Activated CD8-positive, alpha-beta memory T cell treated with anti-CD3 and anti-CD28 coated beads, Interleukin-2, amount 50 U/mL, for 24 hours (primary cell): ENCODE measurements around the gene FGD2.
A peak's percentile ranks its signal among the peaks of the same experiment; 100 is the strongest.
"Not testable (repeated sequence)": the region's sequence is repeated elsewhere in the genome, so short reads cannot be mapped to it uniquely, and the experiment has no call there.

Source experiments
- DNase-seq: peaks from one replicate; pipeline ENCODE4 v3.0.0-alpha.2; 2020; ENCODE audit errors: extremely low read depth

FGD2 gene

DNA sequence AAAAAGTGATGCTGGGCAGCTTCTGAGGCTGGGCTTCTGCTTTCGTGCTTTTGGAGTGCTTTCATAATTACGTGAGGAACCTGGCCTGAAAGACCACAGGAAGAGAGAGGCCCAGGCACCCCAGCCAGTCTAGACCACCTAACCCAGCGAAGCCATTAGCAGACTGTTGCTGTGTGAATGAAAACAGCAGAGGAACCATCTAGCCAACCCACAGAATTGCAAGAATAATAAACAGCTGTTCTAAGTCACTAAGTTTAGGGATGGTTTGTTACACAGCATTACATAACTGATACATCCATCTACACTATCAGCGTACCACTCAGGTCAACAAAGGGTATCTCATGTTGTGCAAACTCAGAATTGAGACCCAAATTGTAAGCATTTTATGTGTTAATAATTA, 34.5 kb downstream of the FGD2 start:
- no peak for DNase-seq

DNA sequence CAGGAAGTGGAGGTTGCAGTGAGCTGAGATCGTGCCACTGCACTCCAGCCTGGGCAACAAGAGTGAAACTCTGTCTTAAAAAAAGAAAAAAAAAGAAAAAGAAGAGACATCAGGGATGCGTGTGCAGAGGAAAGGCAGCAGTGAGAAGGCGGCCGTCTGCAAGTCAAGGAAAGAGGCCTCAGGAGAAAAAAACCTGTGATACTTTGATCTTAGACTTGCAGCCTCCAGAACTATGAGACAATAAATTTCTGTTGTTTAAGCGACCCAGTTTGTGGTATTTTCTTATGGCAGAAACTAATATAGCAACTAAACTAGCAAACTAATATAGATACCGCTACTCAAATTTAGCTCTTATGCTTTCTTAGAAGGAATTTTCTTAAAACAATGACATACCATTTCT, 36.1 kb downstream of the FGD2 start:
- DNase-seq, result no peak

DNA sequence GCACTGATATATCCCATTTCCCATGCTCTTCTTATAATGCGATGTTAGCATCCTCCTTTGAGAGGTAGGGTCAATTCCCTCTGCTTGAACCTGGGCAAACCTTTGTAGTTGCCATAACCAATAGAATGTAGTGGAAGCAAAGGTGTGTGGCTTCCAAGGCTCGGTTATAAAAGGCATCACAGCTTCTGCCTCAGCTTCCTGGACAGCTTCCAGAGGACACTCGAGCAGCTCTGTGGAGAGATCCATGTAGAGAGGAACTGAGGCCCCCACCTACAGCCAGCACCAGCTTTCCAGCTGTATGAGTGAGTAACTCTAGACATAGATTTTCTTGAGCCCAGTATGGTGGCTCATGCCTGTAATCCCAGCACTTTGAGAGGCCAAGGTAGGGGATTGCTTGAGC, 36.7 kb downstream of the FGD2 start:
- no peak for DNase-seq

DNA sequence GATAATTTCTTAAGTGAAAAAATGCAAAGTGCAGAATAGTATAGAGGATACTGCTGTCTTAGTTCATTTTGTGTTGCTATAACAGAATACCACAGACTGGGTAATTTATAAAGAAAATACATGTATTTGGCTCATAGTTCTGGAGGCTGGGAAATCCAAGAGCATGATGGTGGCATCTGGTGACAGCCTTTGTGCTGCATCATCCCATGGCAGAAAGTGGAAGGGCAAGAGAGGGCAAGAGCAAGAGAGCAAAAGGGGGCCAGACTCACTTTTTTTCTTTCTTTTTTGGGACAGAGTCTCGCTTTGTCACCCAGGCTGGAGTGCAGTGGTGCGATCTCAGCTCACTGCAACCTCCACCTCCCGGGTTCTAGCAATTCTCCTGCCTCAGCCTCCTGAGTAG, 37.6 kb downstream of the FGD2 start:
- DNase-seq, result not testable (repeated sequence)

DNA sequence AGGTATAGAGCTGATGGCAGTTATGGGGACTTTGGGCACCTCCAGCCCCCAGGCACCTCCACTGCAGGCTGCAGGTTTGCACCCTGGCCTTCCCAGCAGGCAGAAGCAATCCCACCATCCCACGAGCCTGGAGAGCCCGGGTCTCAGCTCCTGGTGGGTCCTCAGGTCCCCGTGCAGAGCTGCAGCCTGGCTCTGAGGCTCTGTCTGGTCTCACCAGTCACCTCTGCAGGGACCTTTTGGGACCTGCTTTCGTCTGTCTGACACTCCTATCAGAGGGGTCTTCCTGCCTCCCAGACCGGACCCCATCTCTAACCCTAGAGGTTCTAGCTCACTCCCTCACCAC, 41.9 kb downstream of the FGD2 start:
- DNase-seq, result no peak

DNA sequence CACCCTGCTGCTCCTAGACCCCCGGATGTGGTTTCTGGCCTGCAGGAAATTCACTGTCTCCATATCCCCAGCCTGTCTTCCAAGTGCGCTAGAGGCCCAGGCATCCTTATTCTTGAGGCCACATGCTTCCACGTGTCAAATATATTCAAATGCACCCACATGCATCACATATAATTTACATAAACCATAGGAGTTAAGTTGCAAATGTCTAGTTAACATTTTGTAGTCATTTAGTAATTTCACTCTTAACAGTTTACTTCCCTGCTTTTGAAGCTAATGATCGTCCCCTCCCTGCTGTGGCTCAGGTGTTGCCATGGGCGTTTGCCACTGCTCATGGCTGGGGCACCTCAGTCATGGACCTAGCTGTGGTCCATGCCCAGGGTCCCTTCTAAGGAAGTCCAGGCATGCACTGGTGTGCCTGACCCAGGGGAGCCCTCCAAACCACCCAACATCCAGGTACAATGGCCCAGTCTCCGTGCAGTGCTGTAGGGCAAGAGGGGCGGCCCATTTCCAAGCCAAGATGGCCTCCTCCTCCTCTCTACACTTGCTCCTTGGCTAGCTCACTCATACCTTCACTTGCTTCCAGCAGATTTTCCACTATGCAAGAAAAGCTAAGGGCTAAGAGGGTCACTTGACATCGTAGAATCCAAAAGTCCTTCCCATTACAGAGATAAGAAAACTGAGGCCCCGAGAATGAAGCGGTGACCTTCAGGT, 42.4 kb downstream of the FGD2 start:
- DNase-seq, result no peak

DNA sequence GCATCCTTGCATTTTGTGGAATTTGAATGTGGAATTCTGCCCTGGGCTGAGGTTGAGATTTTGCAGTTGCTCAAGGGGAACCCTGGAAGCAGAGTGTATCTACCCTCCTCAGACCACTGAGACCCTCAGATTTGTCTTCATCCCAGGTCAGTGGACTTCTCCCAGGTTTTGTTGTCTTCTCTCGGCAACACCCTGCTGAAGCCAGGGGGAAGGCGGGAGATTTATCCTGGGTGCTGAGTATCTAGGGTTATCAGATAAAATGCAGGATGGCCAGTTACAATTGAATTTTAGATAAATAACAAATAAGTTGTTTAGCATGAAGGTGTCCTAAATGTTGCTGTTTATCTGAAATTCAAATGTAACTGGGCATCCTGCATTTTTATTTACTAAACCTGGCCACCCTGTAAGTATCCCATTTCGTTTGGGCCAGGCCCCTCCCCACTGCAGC, 43.0 kb downstream of the FGD2 start:
- no peak for DNase-seq

DNA sequence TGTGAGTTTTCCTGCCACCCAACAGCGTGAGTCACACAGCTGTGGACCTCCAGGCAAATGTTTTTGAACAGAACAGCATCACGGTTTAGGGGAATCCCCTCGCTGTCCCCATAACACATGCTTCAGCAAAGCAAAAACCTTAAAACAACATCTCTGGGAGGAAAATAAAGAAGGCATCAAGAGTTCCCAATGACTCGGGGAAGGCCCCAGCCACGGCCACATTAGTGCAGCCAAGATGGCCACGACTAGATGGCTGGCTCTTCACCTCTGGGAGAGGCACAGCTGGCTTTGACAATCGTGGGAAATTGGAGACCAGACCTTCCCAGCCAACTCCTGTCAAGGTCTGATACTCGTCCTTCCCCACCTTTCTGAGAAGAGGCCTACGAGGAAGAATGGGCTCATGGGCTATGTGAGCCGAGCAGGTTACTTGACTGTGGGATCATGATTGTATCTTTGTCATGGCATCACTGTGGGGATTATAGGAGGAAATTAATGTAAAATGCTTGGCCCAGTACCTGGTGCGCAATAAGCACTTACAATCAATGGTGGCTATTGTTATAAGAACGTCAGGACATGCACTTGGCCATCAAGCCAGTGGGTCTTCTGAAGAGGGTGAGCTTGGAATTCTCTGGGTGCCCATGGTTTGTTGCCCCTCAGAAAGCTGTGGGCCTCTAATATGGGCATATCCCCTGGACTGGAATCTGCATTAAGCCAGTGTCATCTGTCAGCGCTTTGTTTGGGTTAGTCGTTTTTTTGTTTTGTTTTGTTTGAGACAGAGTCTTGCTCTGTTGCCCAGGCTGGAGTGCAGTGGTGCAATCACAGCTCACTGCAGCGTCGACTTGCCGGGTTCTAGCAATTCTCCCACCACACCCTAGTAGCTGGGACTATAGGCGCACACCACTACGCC, 43.6 kb downstream of the FGD2 start:
- DNase-seq, result peak; percentile 54

DNA sequence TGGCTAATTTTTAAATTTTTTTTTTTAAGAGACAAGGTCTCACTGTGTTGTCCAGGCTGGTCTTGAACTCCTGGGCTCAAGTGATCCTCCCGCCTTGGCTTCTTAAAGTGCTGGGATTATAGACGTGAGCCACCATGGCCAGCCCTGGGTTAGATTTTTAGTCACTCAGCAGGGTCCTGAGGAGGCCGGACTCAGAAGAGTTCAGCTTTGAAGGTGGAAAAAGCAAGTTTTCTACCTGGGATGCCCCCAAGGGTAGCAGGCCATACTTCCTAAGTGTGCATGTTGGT, 44.2 kb downstream of the FGD2 start:
- DNase-seq, result no peak

DNA sequence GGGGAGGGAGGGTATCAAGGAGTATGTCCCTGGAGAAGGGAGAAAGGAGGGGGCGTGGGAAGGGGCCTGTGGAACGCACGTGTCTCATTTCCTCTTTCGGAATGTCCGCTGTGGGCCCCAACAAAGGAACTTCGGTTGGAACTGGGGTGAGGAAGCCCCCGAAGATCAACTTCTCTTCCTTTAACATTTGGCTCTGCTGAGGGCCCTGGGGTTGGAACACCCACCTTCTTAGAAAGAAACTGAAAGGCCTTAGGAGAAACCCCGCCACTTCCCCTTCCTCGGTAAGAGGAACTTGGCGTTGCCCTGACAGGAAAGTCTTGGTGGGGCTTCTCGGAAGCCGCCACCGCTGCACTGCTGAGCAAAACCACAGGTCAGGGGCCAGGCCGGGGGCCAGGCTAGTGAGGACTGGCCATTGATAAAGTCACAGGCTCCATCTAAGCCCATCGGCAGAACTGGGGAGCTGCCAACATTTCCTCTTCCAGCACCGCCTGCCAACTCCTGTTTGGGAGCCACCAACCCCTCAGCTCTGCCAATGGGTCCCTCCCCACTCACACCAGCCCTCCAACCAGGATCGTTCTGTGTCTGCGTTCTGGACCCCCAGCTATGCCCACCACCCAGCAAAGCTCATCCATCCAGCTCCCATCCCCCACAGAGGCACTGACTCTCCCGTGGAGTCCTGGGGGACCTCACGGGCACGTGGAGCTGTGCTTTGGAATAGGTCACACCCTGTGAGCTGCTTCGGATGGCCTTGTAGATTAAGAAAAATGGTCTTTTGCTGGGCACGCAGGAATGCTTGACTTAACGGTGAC, 44.8 kb downstream of the FGD2 start:
- peak; percentile 34 for DNase-seq

DNA sequence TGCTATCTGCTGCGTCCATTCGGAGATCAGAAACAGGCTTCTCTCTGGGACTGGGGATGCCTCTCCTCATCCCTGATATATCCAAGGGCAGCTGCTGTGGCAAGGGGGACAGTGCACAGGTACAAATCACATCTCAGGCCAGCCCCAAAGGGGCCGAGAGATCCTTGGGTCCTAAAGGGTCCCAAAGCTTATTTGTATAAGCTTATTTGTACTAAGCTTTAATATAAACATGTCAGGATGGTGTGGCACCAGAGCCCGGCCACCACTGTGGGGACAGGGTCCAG, 45.3 kb downstream of the FGD2 start:
- no peak for DNase-seq

DNA sequence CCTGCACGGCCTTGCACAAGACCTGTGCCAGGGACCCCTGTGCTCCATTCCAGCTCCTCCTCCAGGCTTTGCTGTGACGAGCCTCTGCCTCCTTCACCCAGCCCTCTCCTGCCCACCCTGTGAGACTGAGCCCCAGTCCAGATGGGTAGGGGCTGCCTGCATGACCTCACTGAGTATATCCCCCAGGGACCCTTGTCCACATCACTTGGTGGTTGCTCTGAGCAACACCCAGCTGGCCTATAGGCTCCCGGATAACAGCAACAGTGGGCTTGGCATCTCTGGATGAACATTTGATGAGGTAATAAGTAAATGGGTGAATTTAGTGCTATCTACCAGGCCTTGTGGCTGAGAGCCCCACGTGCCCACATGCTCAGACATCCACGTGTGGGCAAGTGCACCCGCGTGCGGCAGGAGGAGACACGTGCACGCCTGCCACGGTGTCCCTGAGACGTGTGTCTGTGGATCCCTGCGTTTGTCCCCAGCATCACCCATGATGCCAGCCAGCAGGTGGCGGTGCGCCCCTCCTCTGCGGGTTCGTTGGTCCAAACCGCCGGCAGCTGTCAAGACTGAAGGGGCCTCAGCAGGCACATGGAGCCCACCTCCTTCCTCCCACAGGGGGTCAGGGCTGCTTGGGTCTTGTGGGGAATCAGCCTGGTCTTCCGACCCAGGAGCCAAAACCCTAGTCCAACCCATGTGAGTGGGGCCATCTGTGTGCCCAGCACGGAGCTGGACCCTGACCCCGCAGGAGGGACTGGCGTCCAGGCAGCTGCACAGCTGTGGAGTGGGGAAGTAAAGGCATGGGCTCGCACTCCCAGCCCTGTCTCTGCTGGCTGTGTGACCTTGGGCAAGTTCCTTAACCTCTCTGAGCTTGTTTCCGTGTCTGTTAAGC, 45.9 kb downstream of the FGD2 start:
- DNase-seq, result peak; percentile 63

DNA sequence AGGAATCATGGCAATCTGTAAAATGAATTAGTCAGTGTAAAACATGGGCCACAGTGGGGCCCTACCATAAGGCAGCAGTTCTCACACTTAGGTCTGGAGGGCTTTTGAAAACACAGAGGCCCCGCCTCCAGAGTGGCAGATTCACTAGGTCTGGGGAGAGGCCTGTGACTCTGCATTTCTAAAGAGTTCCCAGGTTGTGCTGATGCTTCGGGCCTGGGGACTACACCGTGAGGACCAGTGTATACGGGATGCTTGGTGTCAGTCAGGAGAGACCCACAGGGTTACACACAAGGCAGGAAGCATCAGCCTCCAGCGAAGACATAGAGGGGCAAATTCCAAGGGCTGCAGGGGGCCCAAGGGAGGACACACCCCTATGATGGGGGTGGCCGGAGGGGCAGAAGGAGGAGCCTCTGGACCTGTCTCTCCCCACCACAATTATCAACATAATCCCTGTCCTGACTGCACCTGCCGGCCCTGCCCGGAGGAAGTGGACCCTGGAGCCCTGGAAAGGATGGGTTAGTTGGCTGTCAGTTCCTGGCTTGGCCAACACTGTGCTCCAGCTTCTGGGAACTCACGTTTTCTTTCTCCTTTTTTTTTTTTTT, 46.7 kb downstream of the FGD2 start:
- DNase-seq, result no peak

DNA sequence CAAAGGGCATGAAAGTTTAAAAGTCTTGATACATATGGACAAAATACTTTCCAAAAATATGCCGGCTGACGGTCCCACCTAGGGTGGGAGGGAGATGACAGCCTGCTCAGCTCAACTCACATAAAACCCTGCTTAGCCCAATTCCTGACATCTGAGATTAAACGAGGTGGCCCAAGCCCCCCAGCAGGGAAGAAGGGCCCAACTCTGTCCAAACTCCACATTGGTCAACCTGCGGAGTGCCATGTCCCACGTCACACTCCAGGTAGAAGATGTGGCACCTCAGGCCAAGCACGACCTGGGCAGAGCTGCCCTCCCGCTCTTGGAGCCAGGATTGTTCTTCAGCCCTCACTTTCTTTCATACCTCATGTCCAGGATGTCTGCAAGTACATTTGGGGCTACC, 48.2 kb downstream of the FGD2 start:
- no peak for DNase-seq

DNA sequence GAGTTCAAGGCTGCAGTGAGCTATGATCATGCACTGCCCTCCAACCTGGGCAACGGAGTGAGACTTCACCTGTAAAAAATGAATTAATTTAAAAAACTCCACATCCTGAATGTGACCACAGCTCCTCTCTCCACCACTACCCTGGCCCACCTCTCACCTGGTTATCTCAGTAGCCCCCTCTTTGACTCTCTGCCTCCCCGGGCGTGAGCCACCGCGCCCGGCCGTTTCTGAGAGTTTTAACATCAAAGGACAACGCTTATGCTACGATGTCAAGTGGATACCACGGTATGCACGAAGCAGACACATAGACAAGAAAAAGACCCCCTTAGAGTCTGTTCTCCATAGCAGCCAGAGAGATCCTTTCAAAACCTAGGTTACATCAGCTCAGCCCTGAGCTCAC, 48.7 kb downstream of the FGD2 start:
- no peak for DNase-seq

DNA sequence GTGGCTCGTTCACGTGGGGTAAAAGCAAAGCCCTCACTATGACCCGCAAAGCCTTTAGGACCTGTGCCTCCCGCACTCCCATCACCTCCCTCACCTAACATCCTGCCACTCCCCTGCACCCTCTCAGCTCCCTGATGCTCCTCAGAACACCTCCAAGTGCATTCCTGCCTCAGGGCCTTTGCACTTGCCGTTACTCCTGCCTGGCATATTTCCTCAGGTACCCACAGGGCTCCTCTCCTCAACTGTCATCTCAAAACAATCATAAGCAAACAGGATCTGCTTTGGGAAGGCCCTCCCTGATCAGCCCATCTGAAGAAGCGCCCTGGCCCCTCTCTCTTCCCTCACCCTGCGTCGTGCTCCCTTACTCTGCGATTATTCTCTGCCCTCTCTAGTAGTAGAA, 49.1 kb downstream of the FGD2 start:
- DNase-seq, result no peak

DNA sequence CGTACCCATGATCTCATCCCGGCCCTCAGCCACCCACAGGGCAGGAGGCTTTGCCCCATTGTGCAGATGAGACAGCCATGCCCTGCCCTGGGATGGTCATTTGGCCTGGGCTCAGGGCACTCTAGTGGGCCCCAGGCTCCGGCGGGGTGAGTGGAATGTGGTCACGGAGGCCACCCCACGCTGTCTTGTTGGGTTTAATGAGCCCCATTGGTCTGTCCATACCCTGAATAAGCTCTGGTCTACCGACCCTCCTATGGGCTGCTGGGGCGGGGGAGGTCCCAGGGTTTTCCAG, 50.6 kb downstream of the FGD2 start:
- no peak for DNase-seq

DNA sequence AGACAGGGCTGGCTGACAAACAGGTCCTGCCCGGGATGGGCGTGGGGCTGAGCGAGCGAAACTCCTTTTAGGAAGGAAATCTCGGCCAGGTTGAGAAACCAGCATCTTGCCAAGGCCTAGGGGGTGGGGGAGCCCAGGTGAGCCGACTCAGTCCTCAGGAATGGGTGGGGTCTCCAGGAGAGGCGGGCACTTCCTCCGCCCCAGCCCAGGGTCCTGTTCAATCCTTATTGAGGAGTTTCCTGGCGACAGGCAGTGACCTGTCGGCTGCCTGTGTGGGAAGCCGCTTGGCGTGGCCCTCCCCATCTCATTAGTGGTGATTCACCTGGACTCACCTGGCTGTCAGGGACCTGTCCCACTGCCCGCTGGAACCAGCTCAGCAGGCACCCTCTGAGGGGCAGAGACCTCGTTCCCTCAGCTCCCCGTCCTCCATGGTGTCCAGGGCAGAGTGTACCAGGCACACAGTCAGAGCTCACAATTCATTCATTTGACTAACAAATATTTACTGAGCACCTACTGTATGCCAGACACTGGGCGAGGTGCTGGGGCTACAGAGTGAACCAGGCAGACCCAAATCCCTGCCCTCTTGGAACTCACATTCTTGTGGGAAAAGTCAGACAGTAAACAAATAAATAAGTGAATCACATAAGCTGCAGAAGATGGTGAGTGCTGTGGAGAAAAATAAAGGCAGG, 51.1 kb downstream of the FGD2 start:
- DNase-seq, result no peak

DNA sequence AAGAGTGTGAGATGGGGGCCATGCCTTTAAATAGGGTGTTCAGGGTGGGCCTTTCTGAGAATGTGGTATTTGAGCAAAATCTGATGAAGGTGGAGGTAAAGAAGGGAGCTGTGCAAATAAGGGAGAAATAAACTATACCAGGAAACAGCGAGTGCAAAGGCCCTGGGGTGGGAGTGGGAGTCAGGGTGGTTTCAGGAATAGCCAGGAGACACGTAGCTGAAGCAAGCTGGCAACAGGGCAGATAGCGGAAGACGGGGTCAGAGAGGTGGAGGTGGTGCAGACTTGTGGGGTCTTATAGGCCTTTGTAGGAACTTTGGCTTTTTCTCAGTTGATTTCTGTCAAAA, 51.6 kb downstream of the FGD2 start:
- DNase-seq, result no peak

DNA sequence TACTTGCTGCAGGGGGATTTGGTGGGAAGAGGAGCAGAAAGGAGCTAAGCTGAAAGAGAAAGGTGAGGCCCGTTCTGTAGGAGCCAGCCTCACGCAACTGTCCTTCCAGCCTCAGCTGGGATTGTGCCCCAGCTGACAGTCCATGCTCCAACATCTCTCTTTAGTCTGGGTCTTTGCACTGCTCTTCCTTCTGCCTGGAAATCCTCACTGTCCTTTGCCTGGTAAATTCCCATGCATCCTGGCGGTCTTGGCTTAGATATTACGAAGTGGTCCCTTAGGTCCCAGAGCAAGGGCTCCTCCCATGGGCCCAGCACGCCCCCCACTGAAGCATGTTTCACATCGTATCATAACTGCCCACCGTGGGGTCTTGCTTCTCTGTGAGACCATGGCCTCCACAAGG, 52.2 kb downstream of the FGD2 start:
- DNase-seq, result no peak

DNA sequence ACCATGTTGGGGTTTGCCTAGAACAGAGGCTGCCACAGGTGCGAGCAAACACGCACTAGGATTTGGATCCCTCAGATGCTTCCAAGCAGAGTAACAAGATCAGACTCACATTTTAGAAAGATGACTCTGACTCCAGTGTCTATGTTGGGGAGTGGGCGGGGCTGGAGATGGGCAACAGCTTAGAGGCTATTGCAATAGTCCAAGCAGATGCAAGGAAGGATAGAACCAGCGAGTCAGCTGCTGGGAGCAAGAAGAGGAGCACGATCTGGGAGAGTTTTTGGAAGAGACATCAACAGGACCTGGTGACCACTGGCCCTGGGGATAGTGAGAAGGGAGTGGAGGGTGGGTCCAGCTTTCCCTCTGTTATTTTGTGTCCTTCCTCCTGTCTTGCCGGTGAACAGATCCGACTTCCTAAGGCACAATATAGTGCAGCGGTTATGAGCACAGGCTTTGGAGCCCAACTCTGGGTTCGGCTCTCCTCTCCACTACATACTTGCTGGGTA, 52.7 kb downstream of the FGD2 start:
- no peak for DNase-seq
